Smooth muscle cell (in vitro differentiated cells): ENCODE data around the gene CHN2. TPM values are rescaled to one million over a fixed set of nuclear protein-coding genes. Genes with fewer than 3 reads are reported as not detected.

Source experiments
- DNase-seq: peaks from one replicate; lab custom pipeline; 2025; ENCODE audit not compliant: unreplicated experiment; lab: John Stamatoyannopoulos, UW
- H2AFZ ChIP-seq: fragments of 200-600 bp; sonication (generic); 2 replicates; pipeline ENCODE4 v1.6.0; 2016; ENCODE audit warnings: antibody characterized with exemption, low read depth, mild to moderate bottlenecking
- H3F3A ChIP-seq: fragments of 200-600 bp; sonication (generic); 2 replicates; pipeline ENCODE4 v1.6.0; 2017; ENCODE audit warnings: antibody characterized with exemption, low read depth
- H3K27ac ChIP-seq: fragments of 200-600 bp; sonication (generic); 2 replicates; pipeline ENCODE4 v1.5.1; 2016; ENCODE audit warnings: low read depth, mild to moderate bottlenecking
- H3K27me3 ChIP-seq: fragments of 200-600 bp; sonication (generic); 2 replicates; pipeline ENCODE4 v1.6.1; 2016; ENCODE audit warnings: low read depth, mild to moderate bottlenecking
- H3K36me3 ChIP-seq: fragments of 200-600 bp; sonication (generic); 2 replicates; pipeline ENCODE4 v1.5.1; 2016; ENCODE audit warnings: low read depth
- H3K4me1 ChIP-seq: fragments of 200-600 bp; sonication (generic); 2 replicates; pipeline ENCODE4 v1.5.1; 2016; ENCODE audit warnings: low read depth
- H3K4me2 ChIP-seq: fragments of 200-600 bp; sonication (generic); 2 replicates; pipeline ENCODE4 v1.6.0; 2016; ENCODE audit warnings: mild to moderate bottlenecking
- H3K4me3 ChIP-seq: fragments of 200-600 bp; sonication (generic); 2 replicates; pipeline ENCODE4 v1.5.1; 2016; ENCODE audit warnings: mild to moderate bottlenecking
- H3K79me2 ChIP-seq: fragments of 200-600 bp; sonication (generic); 2 replicates; pipeline ENCODE4 v1.6.0; 2016; ENCODE audit warnings: low read depth, mild to moderate bottlenecking
- H3K9ac ChIP-seq: fragments of 200-600 bp; sonication (generic); 2 replicates; pipeline ENCODE4 v1.6.0; 2016; ENCODE audit warnings: low read depth
- H3K9me3 ChIP-seq: fragments of 200-600 bp; sonication (generic); replicated peaks from 2 replicates; pipeline ENCODE4 v1.5.1; 2016; ENCODE audit warnings: low read depth
- H4K20me1 ChIP-seq: fragments of 200-600 bp; sonication (generic); 2 replicates; pipeline ENCODE4 v1.6.0; 2016; ENCODE audit warnings: low read depth
- CTCF ChIP-seq: fragments of 200-600 bp; sonication (generic); IDR thresholded peaks from 2 replicates; pipeline ENCODE4 v1.5.1; 2017; ENCODE audit warnings: borderline replicate concordance, mild to moderate bottlenecking, antibody characterized with exemption; ENCODE audit not compliant: insufficient read depth, poor library complexity, severe bottlenecking
- WGBS: methylation state at CpG from one replicate; pipeline ENCODE4 v1.1.7; 2016; ENCODE audit warnings: low lambda C conversion rate; 5-methylcytosine and 5-hydroxymethylcytosine counted together
- polyA plus RNA-seq: library from polyadenylated mRNA; unstranded; fragments of >200 nt; fragmentation: Nextera tagmentation; extraction: Ambion mirVana; gene quantifications from 2 replicates; pipeline ENCODE4 v1.2.1, GENCODE V29; 2016
- total RNA-seq: library from RNA; depleted of rRNA; stranded (reverse); fragments of >200 nt; gene quantifications from 2 replicates; pipeline ENCODE4 v1.2.3, GENCODE V29; 2014

CHN2 gene
- total and polyA plus RNA-seq, 2 experiments from 2014 or later: 7.4 to 20.7 TPM

- Histone ChIP-seq H3K4me2 (no peak overlapping the region), H2AFZ (no peak overlapping the region), H3K9me3 (no peaks in the 10 kb centered on the region), H3K36me3 (no peaks in the 10 kb centered on the region), H3F3A (no peaks in the 10 kb centered on the region), H3K27ac (no peak overlapping the region), H4K20me1 (no peaks in the 10 kb centered on the region), H3K9ac (no peak overlapping the region), H3K79me2 (no peaks in the 10 kb centered on the region), H3K27me3 (no peaks in the 10 kb centered on the region), H3K4me1 (peaks cover 7% of the 10 kb centered on the region), H3K4me3 (no peak overlapping the region)
- DNase-seq: no peak
- no peak for TF ChIP-seq CTCF
- WGBS: 88% methylated on average over 6 of the region's 6 CpGs
Observed at GRCh38 chr7:29445736-29446135, 251.2 kb downstream of the CHN2 start.

- no peak overlapping the region for H2AFZ ChIP-seq
- no peaks in the 10 kb centered on the region for H4K20me1 ChIP-seq
- TF ChIP-seq CTCF: no peak
- no peaks in the 10 kb centered on the region for H3K79me2 ChIP-seq
- no peaks in the 10 kb centered on the region for H3K4me1 ChIP-seq
- H3K9me3 ChIP-seq: no peaks in the 10 kb centered on the region
- H3K27me3 ChIP-seq: no peaks in the 10 kb centered on the region
- no peak overlapping the region for H3K4me2 ChIP-seq
- 95% methylated on average over 3 of the region's 3 CpGs for WGBS
- H3K27ac ChIP-seq: no peak overlapping the region
- no peak overlapping the region for H3K9ac ChIP-seq
- H3K36me3 ChIP-seq: no peaks in the 10 kb centered on the region
- no peaks in the 10 kb centered on the region for H3F3A ChIP-seq
- no peak overlapping the region for H3K4me3 ChIP-seq
- no peak for DNase-seq
Observed at GRCh38 chr7:29447828-29448227, 253.3 kb downstream of the CHN2 start.

- Histone ChIP-seq H3K27ac (no peak overlapping the region), H3K36me3 (no peaks in the 10 kb centered on the region), H2AFZ (no peak overlapping the region), H3K27me3 (no peaks in the 10 kb centered on the region), H3K79me2 (no peaks in the 10 kb centered on the region), H4K20me1 (no peaks in the 10 kb centered on the region), H3K4me2 (no peak overlapping the region), H3K4me3 (no peak overlapping the region), H3K9ac (peak overlapping the region; percentile 26), H3K9me3 (no peaks in the 10 kb centered on the region), H3F3A (no peaks in the 10 kb centered on the region), H3K4me1 (no peaks in the 10 kb centered on the region)
- no peak for TF ChIP-seq CTCF
- WGBS: 53% methylated on average over 3 of the region's 3 CpGs
- DNase-seq: no peak
Observed at GRCh38 chr7:29449569-29450260, 255.1 kb downstream of the CHN2 start.

- Histone ChIP-seq H3K4me3 (no peak overlapping the region), H3K4me2 (no peak overlapping the region), H4K20me1 (no peaks in the 10 kb centered on the region), H3K79me2 (no peaks in the 10 kb centered on the region), H3K27ac (no peak overlapping the region), H3K27me3 (no peaks in the 10 kb centered on the region), H3K9me3 (no peaks in the 10 kb centered on the region), H3K4me1 (peaks cover 13% of the 10 kb centered on the region), H3K9ac (no peak overlapping the region), H2AFZ (no peak overlapping the region), H3K36me3 (no peaks in the 10 kb centered on the region), H3F3A (peaks cover 6% of the 10 kb centered on the region)
- WGBS: 69% methylated on average over 2 of the region's 2 CpGs
- no peak for DNase-seq
- TF ChIP-seq CTCF: no peak
Observed at GRCh38 chr7:29453021-29453420, 258.4 kb downstream of the CHN2 start.
